NK-92 treated with Interleukin-12 subunit alpha and Interleukin-12 subunit beta, amount 100 ng/mL, for 24 hours (cell line): Measurements from ENCODE around the gene TNFAIP8.
A peak's percentile ranks its signal among the peaks of the same experiment; 100 is the strongest.
"Not testable (repeated sequence)": the region's sequence is repeated elsewhere in the genome, so short reads cannot be mapped to it uniquely, and the experiment has no call there.

Source experiments
- DNase-seq: peaks from one replicate; lab custom pipeline; 2025; lab: John Stamatoyannopoulos, UW

The TNFAIP8 gene

DNA sequence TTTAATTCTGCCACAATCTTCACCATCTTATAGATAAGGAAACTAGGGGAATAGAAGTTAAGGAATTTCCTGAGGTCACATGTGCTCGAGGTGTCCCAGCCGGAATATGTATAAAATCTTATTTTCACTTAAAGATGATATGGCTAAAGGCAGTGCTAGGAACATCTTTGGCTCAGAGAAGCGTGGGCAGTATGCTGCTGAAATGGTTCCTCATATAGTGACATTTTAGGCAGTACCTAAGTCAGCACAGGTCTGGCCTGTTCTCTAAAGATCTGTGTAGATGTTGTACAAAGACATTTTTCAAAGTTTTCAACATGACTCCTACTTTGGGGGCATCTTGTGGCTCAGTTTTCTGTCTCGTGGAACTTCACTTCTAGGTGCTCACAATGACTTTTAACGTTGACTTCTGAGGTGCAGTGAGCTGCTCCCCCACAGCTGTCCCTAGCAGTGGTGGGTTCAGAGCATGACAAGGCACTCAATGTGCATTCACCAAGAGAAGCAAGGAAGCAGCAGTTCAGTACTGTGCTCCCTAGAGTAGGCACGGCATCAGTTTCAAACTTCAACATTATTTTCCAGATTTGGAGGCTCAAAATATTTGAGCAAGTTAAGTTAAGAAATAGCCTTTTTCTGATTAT, 40.3 kb downstream of the TNFAIP8 start:
- DNase-seq, result no peak

DNA sequence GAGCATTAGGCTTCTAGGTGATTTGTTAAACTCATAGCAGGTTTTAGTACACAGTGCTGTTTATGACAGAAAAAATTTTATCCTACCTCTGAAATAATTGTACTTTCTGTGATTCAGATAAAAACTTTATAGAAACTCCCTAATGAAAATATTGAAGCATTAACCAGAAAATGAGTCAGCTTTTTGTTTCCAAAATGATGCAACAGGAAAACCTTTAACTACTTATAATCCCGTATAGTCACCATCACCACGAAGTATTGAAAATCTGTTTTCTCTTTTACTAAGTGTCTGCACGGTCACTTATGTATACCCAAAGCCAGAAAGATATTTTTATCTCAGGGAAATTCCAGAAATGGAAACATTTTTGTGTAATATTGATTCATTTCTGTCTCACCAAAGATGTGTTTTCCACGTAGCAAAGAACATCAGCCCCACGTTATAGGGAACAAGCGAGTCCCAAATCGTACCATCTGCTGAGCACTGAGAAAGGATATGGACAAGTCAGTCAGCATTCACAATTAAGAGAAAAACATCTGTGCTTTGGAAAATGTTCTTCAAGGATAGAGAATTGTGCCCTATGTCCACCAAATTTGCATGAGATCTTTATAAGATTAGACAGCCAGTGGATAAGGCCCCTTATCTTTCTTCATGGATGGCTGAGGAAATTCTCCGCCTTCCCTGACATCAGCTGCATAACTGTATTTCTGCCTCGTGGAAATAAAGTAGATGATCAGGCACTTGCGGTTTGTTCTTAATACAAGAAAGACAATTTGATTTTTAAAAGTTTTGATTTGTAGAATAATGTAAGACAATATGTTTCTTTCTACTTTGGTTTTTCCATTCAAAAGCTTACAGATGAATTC, 41.9 kb downstream of the TNFAIP8 start:
- no peak for DNase-seq

DNA sequence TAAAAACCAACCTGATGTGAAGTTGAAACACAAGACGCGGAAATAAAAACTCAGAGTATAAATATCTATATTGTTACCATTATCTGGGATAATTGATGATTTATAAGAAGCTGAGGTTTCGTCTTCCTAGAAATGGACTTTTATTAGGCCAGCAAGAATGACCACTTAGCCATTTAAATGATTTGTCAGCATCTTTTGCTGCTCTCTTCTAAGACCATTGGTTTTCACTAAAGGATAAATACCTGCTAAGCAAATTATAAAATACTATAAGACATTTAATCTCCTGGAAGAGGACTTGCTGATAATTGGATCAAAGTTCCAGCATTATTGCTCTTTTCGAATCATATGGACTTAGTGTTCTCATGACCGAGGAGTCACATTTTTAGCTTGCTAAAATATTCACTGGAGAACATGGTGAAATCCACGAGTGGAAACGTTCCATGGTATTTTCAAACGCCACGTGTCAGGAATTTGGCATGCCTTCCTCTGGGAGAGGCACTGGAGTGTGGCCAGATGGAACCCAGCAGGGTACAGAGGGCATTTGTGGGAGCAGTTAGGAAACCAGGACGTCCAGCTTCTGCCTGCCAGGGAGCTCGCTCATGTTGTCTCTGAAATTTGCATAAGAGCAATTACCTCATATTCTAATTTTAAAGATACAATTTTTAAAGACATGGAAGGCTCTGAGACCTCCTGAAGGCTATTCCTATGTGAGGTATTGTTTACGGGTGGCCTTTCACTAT, 43.1 kb downstream of the TNFAIP8 start:
- DNase-seq, result no peak

DNA sequence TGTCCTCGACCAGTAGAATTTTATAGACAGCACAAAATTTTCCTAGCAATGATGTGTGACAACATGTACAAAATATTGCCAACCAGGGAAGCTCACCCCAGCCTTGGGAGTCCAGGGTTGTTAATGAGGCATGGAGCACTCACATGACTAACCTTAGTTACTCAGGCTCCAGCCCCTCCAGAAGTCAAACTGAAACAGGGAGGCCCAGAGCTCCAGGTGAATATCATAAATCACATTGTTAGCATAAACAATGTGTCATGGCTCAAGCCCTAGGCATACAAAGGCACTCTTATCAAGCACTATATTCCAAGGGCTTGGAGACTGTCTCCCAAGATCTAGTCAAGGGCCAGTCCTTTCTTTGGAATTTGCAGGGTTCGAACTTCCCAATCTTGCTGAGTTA, 44.4 kb downstream of the TNFAIP8 start:
- DNase-seq, result no peak

DNA sequence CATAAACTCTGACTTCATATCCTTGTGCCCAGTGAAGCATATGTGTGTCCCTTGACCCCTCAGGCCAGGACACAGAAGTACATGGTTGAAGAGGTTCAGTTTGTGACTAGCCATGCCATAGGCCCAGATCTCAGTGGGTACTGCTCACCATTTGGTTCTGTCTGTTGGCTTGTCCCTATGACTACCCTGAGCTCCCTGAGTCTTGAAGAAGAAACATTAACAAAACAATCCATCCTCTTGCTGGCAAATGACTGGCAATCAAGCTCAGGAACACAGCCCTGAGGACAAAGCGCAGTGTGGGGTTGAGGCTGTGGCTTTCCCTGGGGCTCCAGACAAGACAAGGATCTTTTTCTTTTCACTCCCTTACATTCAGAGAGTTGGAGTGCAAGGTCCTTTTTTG, 46.3 kb downstream of the TNFAIP8 start:
- no peak for DNase-seq

DNA sequence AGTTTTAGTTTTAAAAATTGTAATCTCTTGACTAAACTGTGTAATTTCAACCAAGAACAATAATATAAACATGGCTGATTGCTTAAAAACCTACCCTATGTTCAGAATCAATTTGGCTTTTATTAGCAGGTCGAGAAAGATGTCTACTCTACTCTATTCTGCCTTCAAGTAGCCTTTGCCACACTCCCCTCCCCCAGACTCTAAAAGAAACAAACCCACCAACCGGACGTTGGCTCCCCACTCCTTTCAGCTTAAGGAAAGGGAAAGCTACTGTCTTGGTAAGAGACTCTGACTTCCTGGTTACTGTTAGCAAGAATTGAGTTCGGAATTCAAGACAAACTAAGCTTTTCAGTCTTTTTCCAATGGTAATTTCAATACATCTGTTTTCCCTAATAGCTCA, 46.7 kb downstream of the TNFAIP8 start:
- DNase-seq, result no peak

DNA sequence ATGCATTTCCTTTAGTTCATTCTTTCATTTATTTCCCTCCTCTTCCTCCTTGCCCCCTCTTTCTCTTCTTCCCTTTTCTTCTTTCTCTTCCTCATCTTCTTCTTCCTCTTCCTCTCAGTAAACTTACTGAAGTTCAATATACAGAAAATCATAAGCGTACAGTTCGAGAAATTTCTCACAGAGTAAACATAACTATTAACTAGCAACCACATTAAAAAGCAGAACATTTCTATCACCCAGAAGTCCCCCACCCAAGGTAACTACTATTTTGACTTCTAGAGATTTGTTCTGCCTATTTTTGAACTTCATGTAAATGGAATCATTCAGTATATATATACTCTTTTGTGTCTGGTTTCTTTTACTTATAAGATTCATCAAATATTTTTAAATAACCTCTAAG, 48.2 kb downstream of the TNFAIP8 start:
- no peak for DNase-seq

DNA sequence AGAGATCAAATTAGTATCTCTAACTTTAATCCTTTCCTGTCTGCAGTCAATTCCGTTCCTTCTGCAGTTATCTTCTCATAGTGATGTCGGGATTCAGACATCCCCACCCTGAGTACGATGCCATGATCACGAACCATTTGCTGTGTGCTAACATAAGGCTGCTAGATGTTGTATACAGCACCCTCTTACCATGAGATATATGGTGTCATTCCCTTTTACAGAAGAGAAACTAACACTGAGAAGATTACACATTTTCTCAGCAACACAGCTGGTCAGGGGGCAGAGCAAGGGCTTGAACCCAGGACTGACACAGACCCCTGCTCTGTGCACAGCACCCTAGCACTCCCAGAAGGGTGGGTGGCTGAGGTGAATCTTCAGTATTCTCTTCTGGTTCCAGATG, 49.6 kb downstream of the TNFAIP8 start:
- no peak for DNase-seq

DNA sequence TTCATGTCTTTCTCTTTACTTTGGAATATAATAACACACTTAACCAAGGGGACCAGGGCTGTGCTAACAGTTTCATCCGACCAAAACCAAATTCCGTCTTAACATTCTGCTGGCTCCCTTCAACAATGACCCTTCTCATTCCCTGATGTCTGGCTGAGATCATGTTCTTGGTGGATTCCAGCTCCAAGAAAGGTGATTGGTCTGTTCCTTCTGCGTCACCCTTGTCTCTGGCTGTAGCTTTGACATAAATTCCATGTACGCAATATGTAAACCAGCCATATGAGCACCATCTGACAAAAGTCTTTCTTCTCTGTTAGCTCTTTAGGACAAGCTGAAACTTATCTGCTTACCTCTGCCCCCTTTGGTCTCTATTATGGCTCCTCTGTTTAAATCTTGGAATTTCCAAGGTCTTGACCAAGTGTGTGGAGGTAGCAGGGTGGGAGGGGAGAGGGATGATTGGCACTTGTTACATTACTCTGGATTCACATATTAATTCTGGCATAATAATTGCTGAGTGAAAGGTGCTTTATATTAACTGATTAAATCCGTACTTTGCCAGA, 50.8 kb downstream of the TNFAIP8 start:
- DNase-seq, result no peak

DNA sequence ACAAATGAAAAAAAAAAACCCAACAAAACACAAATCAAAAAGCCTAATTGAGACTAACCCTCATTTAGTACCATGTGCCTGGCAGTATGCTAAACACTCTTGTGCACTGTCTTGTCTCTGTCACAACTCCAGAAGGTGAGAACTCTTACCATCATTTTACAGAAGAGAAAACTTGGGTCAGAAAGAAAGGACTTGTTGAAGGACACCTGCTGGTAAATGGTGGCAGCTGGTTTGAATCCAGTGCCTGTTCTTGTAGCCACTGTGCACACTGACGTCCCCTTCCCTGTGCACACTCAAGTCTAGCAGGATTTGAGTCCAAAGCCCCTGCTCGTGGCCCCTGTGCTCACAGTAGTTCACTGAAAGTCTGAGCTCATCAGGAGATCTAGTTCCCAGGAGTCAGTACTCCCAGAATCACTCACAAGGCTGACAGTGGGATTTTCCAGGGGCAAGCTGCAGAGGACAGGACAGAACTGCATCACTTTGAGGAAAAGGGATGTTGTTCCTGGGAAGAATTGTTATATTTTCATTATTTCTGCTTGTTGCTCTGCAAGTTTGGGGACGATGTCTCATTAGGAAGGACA, 53.5 kb downstream of the TNFAIP8 start:
- DNase-seq, result no peak

DNA sequence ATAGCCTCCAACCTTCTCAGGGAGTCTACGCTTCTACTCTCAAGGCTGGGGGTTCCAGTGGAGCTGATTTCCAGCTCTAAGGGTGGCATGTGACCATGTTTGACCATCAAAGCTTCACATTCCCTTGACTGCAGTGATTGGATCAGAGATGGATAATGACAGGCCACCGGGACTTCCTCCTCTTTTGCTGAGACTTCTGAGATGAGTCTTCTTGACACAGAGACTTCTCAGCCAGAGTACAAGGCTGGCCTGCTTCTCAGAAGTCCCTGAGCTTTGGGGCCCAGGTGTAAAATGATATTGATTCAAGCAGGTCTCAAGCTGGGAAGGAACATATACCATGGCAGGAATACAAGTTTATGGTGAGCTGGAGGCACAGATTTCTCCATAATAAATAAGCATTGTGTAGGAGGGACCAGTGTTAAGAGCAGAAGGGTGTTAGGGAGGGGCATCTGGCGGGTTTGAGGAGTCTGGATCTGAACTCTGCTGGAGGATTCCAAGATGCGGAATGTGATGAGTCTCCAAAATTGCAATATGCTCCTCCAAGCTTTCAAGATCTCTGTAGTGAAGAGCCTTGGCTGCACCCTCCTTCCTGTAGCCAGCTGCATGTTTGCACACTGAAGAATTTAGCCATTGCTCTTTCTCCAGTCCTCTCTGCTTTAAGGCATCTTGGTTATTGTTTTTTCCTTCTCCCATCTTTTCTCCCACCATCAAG, 54.8 kb downstream of the TNFAIP8 start:
- DNase-seq, result no peak

DNA sequence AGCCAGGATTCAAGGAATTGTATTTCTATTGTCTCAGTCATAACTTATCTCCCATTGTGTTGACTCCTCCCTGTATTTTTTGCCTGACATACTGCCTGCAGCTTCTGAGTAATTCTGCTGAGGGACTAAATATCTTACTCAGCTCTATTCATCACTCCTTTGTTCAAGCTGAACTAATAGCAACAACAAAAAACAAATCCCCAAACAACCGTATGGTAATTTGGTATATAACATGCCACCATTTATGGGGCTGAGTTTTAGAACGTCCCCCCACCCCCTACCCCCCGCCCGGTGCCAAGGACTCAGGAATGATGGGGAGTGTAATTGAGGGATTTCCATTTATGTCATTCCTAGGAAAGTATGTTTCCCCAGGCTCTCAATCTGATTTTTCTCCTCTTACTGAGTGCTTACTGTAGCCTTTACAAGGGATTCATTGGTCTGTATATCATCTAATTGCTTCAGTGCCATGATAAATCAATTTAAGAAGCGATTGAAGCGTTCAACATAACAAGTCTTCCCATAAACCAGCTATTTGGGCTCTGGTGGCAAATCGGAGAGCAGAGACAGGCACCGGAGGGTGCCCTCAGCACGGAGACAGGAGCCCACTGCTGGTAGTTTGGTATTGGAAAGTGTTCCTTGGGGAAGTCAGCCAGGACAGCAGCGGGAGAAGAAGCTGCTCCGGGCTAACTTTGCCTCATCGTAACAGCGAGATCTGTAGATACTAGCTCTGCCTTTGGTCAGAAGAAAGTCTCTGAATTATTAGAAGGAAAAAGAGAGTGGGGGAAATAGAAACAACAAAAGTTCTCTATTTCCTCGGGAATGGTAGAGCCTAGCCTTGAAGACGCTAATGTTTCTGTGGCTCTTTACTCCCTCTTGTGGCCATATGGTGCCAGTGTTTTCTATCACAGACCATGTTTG, 55.8 kb downstream of the TNFAIP8 start:
- peak; percentile 18 for DNase-seq

DNA sequence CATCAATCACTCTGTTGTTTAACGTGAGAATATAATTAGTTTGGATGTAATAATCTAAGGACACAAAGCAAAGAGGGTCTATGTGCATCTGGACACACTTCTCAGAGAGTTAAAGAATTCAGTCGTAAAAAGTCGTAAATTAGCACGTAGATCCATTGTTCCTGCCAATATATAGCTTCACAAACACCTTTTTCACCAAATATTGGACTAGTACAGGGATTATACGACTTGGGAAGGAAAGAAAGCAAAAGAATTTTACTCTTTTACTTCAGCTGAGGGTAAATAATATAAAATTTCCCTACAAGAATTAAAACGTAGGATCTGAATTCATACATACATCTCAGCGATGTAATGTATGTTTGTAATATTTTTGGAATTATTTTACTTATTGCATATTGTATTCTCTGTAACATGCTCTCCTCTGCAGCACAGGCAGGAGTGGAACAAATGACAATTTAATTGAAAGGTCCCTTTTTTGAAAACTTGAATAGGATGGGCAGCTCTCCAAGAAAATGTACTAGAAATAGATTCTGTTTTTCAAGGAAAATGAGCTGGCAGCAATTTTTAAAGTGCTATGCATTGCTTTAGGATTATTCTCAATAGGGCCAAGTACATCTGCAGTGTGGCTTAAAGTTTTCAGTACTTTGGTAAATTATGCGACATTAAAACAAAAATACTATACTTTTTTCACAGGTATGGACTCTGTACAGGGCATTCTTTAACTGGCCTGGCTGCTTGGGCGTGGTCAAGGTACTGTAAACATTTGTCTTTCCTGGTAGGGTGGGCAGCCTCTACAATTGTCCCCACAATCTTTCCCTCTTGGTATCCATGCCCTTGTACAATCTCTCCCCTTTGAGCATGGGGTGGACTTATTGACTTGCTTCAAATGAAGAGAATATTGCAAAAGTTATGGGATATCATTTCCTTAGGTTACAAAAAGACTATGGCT, 56.7 kb downstream of the TNFAIP8 start:
- no peak for DNase-seq

DNA sequence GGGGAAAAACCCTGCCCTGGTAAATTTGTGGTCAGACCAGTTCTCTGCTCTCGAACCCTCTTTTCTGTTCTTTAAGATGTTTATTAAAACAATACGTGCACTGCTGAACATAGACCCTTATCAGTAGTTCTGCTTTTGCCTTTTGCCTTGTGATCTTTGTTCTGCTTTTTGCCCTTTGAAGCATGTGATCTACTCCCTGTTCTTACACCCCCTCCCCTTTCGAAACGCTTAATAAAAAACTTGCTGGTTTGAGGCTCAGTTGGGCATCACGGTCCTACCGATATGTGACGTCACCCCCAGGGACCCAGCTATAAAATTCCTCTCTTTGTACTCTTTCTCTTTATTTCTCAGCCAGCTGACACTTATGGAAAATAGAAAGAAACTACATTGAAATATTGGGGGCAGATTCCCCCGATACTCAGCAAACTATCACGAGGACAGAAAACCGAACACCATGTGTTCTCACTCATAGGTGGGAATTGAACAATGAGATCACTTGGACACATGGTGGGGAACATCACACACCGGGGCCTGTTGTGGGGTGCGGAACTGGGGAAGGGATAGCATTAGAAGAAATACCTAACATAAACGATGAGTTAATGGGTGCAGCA, 58.4 kb downstream of the TNFAIP8 start:
- not testable (repeated sequence) for DNase-seq

DNA sequence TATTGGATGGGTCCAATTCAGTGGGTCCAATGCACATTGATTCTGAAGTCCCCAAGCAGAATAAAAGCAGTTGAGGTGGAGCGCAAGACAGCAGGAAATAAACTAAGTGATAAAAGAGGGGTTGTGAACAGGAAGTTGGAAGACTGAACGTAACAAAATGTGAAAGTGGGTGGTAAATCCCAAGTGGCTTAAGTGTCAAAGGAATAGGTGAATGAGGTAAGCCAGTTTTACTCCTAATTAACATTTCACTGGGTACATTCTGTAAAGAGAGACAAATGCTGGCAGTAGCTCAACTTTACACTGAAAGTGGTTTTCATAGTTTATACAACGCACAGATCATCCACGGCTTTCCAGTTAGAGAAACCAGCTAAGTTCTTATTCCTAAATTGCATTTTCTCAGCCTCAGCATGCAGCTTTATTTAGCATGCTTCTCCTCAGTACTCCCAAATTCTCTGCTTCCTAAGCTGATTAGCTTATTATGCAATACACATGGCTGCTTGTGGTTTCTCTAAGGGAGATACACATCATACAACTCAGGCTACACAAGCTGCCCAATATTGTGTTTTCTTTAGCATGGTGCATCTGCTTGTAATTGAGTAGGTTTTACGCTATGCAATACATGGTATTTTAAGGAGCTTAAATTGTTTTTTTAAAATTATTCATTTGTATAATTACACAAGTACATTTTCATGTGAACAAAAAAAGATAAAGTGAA, 62.2 kb downstream of the TNFAIP8 start:
- DNase-seq, result no peak

DNA sequence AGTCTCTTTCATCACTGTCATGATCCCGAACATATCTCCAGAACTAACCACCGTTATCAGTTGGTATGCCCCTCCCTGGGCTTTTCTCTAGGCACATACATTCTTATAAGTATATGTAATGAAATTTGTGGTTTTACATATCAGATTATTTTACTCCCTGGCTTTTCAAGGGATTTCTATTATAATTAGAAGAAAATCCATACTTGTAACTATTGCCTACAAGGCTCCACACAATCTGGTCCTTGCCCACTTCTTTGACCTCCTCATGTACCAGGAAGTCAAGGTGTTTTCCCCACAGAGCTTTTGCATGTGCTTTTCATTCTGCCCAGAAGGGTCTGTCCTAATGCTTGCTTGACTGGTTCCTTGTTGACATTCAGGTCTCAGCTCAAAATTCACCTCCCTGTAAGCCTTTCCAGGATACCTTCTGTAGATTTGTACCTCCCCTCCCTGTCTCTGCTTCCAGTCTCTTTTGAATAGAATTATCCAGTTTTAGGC, 62.8 kb downstream of the TNFAIP8 start:
- DNase-seq, result no peak

DNA sequence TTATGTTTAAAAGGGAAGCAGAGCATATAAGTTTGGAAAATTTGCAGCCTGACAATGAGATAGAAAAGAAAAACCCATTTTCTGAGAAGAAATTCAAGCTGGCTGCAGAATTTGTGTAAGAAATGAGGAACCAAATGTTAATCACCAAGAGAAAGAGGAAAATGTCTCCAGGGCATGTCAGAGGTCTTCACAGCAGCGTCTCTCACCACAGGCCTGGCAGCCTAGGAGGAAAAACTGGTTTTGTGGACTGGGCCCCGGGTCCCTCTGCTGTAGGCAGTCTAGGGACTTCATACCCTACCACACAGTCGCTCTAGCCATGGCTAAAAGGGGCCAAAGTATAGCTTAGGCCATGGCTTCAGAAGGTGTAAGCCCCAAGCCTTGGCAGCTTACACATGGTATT, 64.3 kb downstream of the TNFAIP8 start:
- no peak for DNase-seq

DNA sequence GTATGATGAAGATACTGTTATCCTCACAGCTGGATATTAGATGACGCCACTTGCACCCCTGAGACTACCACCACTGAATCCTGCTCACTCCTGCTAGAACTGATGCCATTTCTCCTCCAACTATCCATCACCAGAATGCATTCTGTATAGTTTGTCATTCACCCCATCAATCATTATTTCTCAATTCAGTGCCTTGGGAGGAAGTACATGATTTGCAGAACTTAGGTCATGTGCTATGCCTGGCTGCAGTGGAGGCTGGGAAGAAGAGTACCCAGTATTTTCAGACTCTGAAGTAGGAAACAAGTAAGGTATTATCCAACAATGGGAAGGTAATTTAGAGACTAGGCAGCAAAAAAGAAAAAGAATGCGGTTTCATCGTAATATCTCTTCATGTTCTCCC, 70.2 kb downstream of the TNFAIP8 start:
- no peak for DNase-seq
